MCF 10A (cell line): ENCODE measurements around the gene NME2. TPM values are rescaled to one million over a fixed set of nuclear protein-coding genes. Genes with fewer than 3 reads are reported as not detected.
"Not testable (repeated sequence)": the region's sequence is repeated elsewhere in the genome, so short reads cannot be mapped to it uniquely, and the experiment has no call there.

ENCODE experiments used
- BruUV-seq: library from RNA; stranded (reverse); fragments of 400-500 nt; replicated peaks from 2 replicates; lab custom pipeline; 2021; lab: Mats Ljungman, UMichigan
- CTCF ChIA-PET: fragments of 300-600 bp; sonication (Branson Sonifier 250); formaldehyde crosslinking; extraction: SDS; loops from one replicate; lab custom pipeline; 2021; ENCODE audit warnings: antibody characterized with exemption, inconsistent platforms; lab: Yijun Ruan, JAX
- POLR2A ChIA-PET: fragments of 300-600, 350-650 bp; sonication (Branson Sonifier 250); formaldehyde crosslinking; extraction: SDS; loops from one replicate; lab custom pipeline; 2020; ENCODE audit warnings: antibody characterized with exemption, inconsistent platforms; lab: Yijun Ruan, JAX
- DNase-seq: peaks from one replicate; pipeline ENCODE4 v3.0.0-alpha.2; 2018; ENCODE audit not compliant: unreplicated experiment
- H3K27ac Mint-ChIP-seq: one replicate; pipeline ENCODE4 v1.8.0; 2022; ENCODE audit warnings: mild to moderate bottlenecking, low read depth, mixed read lengths; ENCODE audit not compliant: unreplicated experiment
- H3K27me3 Mint-ChIP-seq: one replicate; pipeline ENCODE4 v1.8.0; 2022; ENCODE audit warnings: mixed read lengths; ENCODE audit not compliant: insufficient read depth, unreplicated experiment
- H3K36me3 Mint-ChIP-seq: one replicate; pipeline ENCODE4 v1.8.0; 2022; ENCODE audit warnings: mild to moderate bottlenecking, moderate library complexity, mixed read lengths; ENCODE audit not compliant: insufficient read depth, unreplicated experiment
- H3K4me1 Mint-ChIP-seq: one replicate; pipeline ENCODE4 v1.8.0; 2022; ENCODE audit warnings: mixed read lengths; ENCODE audit not compliant: insufficient read depth, unreplicated experiment
- H3K4me3 Mint-ChIP-seq: one replicate; pipeline ENCODE4 v1.8.0; 2022; ENCODE audit warnings: mild to moderate bottlenecking, moderate library complexity, mixed read lengths; ENCODE audit not compliant: unreplicated experiment
- H3K9me3 Mint-ChIP-seq: one replicate; pipeline ENCODE4 v1.8.0; 2022; ENCODE audit warnings: mixed read lengths; ENCODE audit not compliant: unreplicated experiment
- intact Hi-C: fragments of 100-400 bp; cut with micrococcal nuclease; formaldehyde crosslinking; loops from 2 replicates; pipeline ENCODE4 v1.14.1; 2022
- total RNA-seq: library from RNA; stranded (reverse); gene quantifications from 2 replicates; pipeline ENCODE4 v1.2.3, GENCODE V29; 2022
- TF ChIP-seq, protein P1 (sequence below): fragments of 200-600 bp; IDR thresholded peaks from one replicate; pipeline ENCODE4 v1.8.0; 2022; ENCODE audit warnings: antibody characterized with exemption, mild to moderate bottlenecking; ENCODE audit not compliant: unreplicated experiment

NME2 gene
- total RNA-seq, 1 experiment from 2014 or later, result 1,033 TPM

DNA sequence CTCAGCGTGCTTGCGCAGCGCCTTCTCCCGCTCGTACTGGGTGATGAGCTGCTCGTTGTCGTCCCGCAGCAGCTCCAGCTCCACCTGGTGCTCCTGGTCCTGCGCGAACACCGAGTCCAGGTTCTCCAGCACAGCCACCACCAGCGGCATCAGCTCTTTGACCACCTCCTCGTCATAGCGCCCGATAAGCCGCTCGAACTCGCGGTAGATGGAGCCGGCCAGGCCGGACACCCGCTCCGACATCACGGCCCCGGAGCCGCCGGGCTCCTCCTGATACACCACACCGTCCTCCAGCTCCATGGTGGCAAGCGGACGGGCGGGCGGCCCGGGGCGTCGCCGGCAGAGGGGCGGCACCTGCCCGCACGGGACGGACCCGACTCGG, 45.9 kb upstream of the NME2 start:
- Mint-ChIP-seq H3K27ac (peak overlapping the region; percentile 100), H3K36me3 (peaks cover 6% of the 10 kb centered on the region), H3K9me3 (no peaks in the 10 kb centered on the region), H3K4me3 (peak overlapping the region; percentile 96), H3K4me1 (peaks cover 30% of the 10 kb centered on the region), H3K27me3 (no peaks in the 10 kb centered on the region)
- TF ChIP-seq, protein P1, sequence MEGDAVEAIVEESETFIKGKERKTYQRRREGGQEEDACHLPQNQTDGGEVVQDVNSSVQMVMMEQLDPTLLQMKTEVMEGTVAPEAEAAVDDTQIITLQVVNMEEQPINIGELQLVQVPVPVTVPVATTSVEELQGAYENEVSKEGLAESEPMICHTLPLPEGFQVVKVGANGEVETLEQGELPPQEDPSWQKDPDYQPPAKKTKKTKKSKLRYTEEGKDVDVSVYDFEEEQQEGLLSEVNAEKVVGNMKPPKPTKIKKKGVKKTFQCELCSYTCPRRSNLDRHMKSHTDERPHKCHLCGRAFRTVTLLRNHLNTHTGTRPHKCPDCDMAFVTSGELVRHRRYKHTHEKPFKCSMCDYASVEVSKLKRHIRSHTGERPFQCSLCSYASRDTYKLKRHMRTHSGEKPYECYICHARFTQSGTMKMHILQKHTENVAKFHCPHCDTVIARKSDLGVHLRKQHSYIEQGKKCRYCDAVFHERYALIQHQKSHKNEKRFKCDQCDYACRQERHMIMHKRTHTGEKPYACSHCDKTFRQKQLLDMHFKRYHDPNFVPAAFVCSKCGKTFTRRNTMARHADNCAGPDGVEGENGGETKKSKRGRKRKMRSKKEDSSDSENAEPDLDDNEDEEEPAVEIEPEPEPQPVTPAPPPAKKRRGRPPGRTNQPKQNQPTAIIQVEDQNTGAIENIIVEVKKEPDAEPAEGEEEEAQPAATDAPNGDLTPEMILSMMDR, result no peak
- DNase-seq, result no peak
- POLR2A ChIA-PET, result interaction anchor here (0.6 to 6.6 kb wide), 25 partner anchors 11 to 747 kb away, joined by 3 to 145 read pairs (median 4); partner anchors contain the start of genes ANKRD40, EME1, MRPL27 and NME1
- CTCF ChIA-PET, result interaction anchor here (0.5 to 2.7 kb wide), 9 partner anchors 19 to 120 kb away, joined by 3 to 19 read pairs (median 4); partner anchors contain the start of gene NME1
- no TSS peak for BruUV-seq
- intact Hi-C loops, result loop anchor here (1.0 kb wide), 1 partner anchor 119 kb away; no protein-coding TSS in a partner anchor

DNA sequence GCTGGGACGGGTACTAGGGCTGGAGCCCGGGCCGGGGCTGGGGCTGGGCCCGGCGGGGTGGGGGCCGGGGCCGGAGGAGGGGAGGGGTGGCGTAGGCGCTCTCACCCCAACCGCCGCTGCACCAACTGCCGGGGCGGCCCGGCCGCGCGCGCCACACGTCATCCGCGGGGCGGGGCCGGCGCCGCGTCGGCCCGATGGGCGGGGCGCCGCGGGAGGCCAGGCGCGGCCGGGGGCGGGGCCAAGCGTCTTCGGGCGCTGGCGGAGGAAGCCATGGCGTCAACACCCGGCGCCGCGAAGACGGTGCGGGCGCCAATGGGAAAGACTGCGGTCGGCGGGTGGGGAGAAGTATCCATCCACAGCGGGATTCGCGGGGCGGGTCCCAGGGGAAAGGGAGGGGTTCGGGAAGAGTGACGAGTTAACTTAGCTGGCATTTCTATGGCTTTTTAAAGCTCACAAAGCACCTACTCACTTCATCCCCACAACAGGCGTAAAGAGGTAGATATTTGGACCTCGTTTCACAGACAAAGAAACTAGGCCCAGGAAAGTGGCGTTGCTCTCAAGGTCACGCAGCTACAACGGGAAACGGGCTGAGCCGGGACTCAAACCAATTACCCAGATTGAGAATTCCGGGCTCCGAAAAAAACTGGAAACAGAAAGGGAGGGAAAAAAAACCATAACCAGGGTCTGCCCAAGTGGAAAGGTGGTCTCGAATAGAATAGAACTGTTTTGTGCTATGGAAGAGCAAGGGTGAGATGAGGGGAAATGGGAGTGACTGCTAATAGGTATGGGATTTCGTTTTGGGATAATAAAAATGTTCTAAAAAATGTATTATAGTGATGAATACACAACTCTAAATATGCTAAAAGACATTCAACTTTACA, 45.2 kb upstream of the NME2 start, which contains the start of gene SPAG9:
SPAG9 (minus strand) TSS at position 130 of the 881 bp plus-strand sequence. CDS start 212 bp downstream, outside the sequence.
- BruUV-seq, result TSS peak; percentile 95
- H3K36me3 Mint-ChIP-seq, result peaks cover 6% of the 10 kb centered on the region
- intact Hi-C loops, result loop anchor here (1.0 kb wide), 1 partner anchor 120 kb away; no protein-coding TSS in a partner anchor
- DNase-seq, result peak; percentile 96
- TF ChIP-seq, protein P1, result no peak
- no peaks in the 10 kb centered on the region for H3K9me3 Mint-ChIP-seq
- POLR2A ChIA-PET, result interaction anchor here (0.6 to 6.6 kb wide), 40 partner anchors 9 to 748 kb away, joined by 3 to 145 read pairs (median 4); partner anchors contain the start of genes ANKRD40, EME1, MRPL27 and NME1
- H3K4me1 Mint-ChIP-seq, result peaks cover 30% of the 10 kb centered on the region
- no peaks in the 10 kb centered on the region for H3K27me3 Mint-ChIP-seq
- H3K4me3 Mint-ChIP-seq, result peak within 1 kb of the TSS; percentile 96
- H3K27ac Mint-ChIP-seq, result peak within 1 kb of the TSS; percentile 100
- CTCF ChIA-PET, result interaction anchor here (0.6 to 2.7 kb wide), 8 partner anchors 19 to 121 kb away, joined by 3 to 19 read pairs (median 4); partner anchors contain the start of gene NME1

DNA sequence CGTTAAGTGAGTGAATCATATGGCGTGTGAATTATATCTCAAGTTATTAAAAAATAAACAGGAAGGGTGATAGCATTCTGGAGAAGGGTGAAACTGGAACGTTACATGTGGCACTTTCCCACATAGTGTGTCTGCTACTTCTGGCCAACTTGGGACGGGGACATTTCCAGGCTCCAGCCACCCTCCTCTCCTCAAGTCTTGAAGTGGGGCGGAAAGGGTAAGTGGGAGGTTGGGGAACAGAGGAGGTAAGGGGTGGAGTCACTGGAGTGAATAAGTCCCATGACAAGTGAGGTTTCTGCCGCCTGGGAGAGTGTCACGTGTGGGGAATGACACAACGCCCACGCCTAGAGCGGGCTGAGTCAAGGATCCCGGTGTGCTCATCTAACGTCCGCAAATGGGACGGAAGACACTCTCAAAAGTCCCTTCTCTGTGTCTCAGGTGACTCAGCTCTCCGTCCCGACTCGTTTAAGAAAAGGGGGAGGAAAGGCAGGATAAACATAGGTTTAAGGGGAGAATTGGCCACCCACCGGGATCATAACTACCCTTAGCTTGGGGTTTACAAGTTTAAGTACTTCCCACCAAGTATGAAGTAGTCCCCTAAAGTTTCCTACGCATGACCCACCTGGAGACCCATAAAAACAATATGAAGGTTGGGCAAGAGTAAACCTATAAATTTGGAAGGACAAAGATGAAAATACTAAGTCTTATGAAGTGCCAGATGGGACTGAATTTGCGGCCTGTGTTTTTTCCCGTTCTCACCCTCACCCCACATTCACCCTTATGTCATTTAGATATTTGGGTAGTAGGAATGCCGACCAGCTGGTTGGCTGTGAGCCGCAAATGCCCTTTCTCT, 44.4 kb upstream of the NME2 start:
- peaks cover 25% of the 10 kb centered on the region for H3K4me1 Mint-ChIP-seq
- BruUV-seq, result no TSS peak
- no peaks in the 10 kb centered on the region for H3K9me3 Mint-ChIP-seq
- ChIA-PET POLR2A (interaction anchor here (0.7 to 6.6 kb wide), 34 partner anchors 10 to 414 kb away, joined by 3 to 145 read pairs (median 4); partner anchors contain the start of genes ANKRD40, NME1, NME2 and TOB1), CTCF (interaction anchor here (0.9 to 2.7 kb wide), 5 partner anchors 21 to 121 kb away, joined by 3 to 19 read pairs (median 4); partner anchors contain the start of gene NME1)
- intact Hi-C loops, result no loop called here
- H3K27ac Mint-ChIP-seq, result peak overlapping the region; percentile 100
- TF ChIP-seq, protein P1, result no peak
- DNase-seq, result peak; percentile 97
- H3K4me3 Mint-ChIP-seq, result peak overlapping the region; percentile 96
- H3K27me3 Mint-ChIP-seq, result no peaks in the 10 kb centered on the region
- H3K36me3 Mint-ChIP-seq, result peaks cover 6% of the 10 kb centered on the region

DNA sequence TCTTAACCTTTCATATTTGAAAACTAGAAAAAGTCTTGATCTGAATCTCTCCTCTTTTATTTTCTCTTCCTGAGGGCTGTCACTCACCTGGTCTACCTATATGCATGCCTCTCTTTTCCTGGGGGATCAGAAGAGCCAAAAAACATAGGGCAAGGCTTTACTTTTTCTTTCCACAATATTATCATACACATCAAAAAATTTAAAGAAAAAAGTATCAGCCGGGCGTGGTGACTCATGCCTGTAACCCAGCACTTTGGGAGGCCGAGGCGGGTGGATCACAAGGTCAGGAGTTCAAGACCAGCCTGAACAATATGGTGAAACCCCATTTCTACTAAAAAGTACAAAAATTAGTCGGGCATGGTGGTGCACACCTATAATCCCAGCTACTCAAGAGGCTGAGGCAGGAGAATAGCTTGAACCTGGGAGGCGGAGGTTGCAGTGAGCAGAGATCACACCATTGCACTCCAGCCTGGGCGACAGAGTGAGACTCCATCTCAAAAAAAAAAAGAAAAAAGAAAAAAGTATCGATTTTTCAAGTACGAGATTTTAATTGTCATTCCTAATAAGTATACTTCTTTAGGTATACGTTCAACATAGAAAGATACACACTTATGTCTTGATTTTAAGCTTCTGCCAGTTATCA, 43.6 kb upstream of the NME2 start:
- H3K36me3 Mint-ChIP-seq, intact Hi-C loops, H3K27me3 Mint-ChIP-seq, DNase-seq, H3K9me3 Mint-ChIP-seq, BruUV-seq: not testable (repeated sequence)
- ChIA-PET CTCF (interaction anchor here (0.6 to 2.7 kb wide), 8 partner anchors 21 to 122 kb away, joined by 3 to 19 read pairs (median 4); partner anchors contain the start of gene NME1), POLR2A (interaction anchor here (0.6 to 6.6 kb wide), 18 partner anchors 10 to 415 kb away, joined by 3 to 145 read pairs (median 4); partner anchors contain the start of genes ANKRD40, NME1, NME2 and TOB1)
- H3K27ac Mint-ChIP-seq, result peak overlapping the region; percentile 100
- peaks cover 23% of the 10 kb centered on the region for H3K4me1 Mint-ChIP-seq
- H3K4me3 Mint-ChIP-seq, result peak overlapping the region; percentile 96
